Spinal cord (tissue), 10 donors: ENCODE results near the gene ADAMTS8. TPM values are rescaled to one million over a fixed set of nuclear protein-coding genes. Genes with fewer than 3 reads are reported as not detected.

Experiments used
- DNase-seq, 6 donors: peaks; one replicate each; pipeline versions ENCODE4 v3.0.0 to v3.0.0-alpha.2; 2013 to 2015; ENCODE audit warnings: low spot score in 6 of 6, low read depth in 4 of 6
- H3K27ac ChIP-seq: one replicate; pipeline ENCODE4 v1.5.1; 2013; ENCODE audit warnings: low read depth, low read length, control low read depth
- H3K27me3 ChIP-seq: one replicate; pipeline ENCODE4 v1.6.1; 2013; ENCODE audit warnings: low read length; ENCODE audit not compliant: control insufficient read depth, insufficient read depth
- H3K36me3 ChIP-seq: one replicate; pipeline ENCODE4 v1.6.1; 2013; ENCODE audit warnings: low read length; ENCODE audit not compliant: control insufficient read depth, insufficient read depth
- H3K4me1 ChIP-seq: one replicate; pipeline ENCODE4 v1.6.1; 2013; ENCODE audit warnings: low read length; ENCODE audit not compliant: control insufficient read depth, insufficient read depth
- H3K4me3 ChIP-seq: one replicate; pipeline ENCODE4 v1.5.1; 2013; ENCODE audit warnings: low read depth, low read length, control low read depth
- H3K9me3 ChIP-seq: one replicate; pipeline ENCODE4 v1.6.1; 2013; ENCODE audit warnings: low read length; ENCODE audit not compliant: control insufficient read depth, insufficient read depth
- WGBS: methylation state at CpG from one replicate; pipeline ENCODE4 v1.1.5; 2013; ENCODE audit warnings: missing lambda C conversion rate; ENCODE audit not compliant: insufficient coverage; 5-methylcytosine and 5-hydroxymethylcytosine counted together
- polyA plus RNA-seq, 2 donors: library from polyadenylated mRNA; unstranded; fragments of 120-200 nt; gene quantifications; one replicate each; pipeline ENCODE4 v1.2.1, GENCODE V29; 2013; ENCODE audit not compliant: insufficient read length in 2 of 2
- total RNA-seq, 2 donors: library from RNA; depleted of rRNA in 1 of 2; stranded (reverse); fragments of 120-200 nt in 1 of 2; fragments of >200 nt in 1 of 2; gene quantifications; one replicate each; pipeline versions ENCODE4 v1.2.3 to v1.2.4, GENCODE V29; 2013 to 2014
- donor health status: healthy.

ADAMTS8 gene
- total and polyA plus RNA-seq, 4 donors = 1.7 to 4.5 (median 2.8) TPM

- H3K9me3 ChIP-seq = no peaks in the 10 kb centered on the region
- WGBS = 64% methylated on average over 2 of the region's 3 CpGs
- H3K4me1 ChIP-seq = peaks cover 27% of the 10 kb centered on the region
- no peak for DNase-seq
- H3K36me3 ChIP-seq = no peaks in the 10 kb centered on the region
- peaks cover 39% of the 10 kb centered on the region for H3K27me3 ChIP-seq
- H3K4me3 ChIP-seq = no peak overlapping the region
- H3K27ac ChIP-seq = no peak overlapping the region
Measured at GRCh38 chr11:130429983-130430382, 1.6 kb upstream of the ADAMTS8 start.

- Histone ChIP-seq H3K9me3 (no peaks in the 10 kb centered on the region), H3K4me3 (no peak overlapping the region), H3K27ac (no peak overlapping the region), H3K27me3 (peaks cover 39% of the 10 kb centered on the region), H3K36me3 (no peaks in the 10 kb centered on the region), H3K4me1 (peaks cover 27% of the 10 kb centered on the region)
- no peak for DNase-seq
- no CpG with 5 or more reads among the region's 2 CpGs for WGBS
Measured at GRCh38 chr11:130429120-130429681, 792 bp upstream of the ADAMTS8 start.

GRCh38 chr11:130427581-130428315 is 661 bp downstream of the ADAMTS8 start:
- under 1% methylated on average over 84 of the region's 84 CpGs for WGBS
- DNase-seq = peak in 2 of 6 donors; percentile 55 to 64
- Histone ChIP-seq H3K9me3 (no peaks in the 10 kb centered on the region), H3K36me3 (no peaks in the 10 kb centered on the region), H3K4me1 (peaks cover 35% of the 10 kb centered on the region), H3K4me3 (peak overlapping the region; percentile 12), H3K27ac (no peak overlapping the region), H3K27me3 (peaks cover 39% of the 10 kb centered on the region)

DNA sequence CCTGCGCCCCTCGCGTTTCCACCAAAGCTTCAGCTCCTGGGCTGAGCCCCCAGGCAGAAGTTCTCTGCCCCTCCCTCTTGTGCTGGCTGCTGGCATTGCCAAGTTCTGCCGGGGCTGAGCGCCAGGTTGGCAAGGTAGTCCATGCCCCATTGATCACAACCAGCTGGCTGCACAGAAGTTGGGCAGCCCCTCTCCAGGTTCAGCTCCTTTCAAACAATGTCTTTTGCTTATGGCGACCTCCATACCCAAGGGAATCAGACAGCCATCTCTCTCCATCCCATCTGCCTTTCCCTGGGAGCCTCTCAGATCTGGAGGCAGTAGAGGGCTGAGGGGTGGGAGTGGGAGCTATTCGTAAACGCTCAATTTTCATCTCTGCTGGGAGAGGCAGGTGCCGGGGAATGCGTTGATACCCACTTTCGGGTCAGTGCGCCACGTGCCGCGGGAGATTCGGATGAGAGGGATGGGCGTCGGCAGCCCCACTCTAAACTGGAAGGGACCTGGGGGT is 1.5 kb downstream of the ADAMTS8 start:
- Histone ChIP-seq H3K27me3 (peaks cover 39% of the 10 kb centered on the region), H3K9me3 (no peaks in the 10 kb centered on the region), H3K4me1 (peaks cover 35% of the 10 kb centered on the region), H3K4me3 (peak overlapping the region; percentile 12), H3K36me3 (no peaks in the 10 kb centered on the region), H3K27ac (no peak overlapping the region)
- 38% methylated on average over 17 of the region's 18 CpGs for WGBS
- peak in 2 of 6 donors; percentile 63 to 83 for DNase-seq

GRCh38 chr11:130426223-130426836 is 2.1 kb downstream of the ADAMTS8 start:
- Histone ChIP-seq H3K4me1 (peaks cover 33% of the 10 kb centered on the region), H3K9me3 (no peaks in the 10 kb centered on the region), H3K27ac (no peak overlapping the region), H3K4me3 (no peak overlapping the region), H3K27me3 (peaks cover 39% of the 10 kb centered on the region), H3K36me3 (no peaks in the 10 kb centered on the region)
- WGBS = 55% methylated on average over 5 of the region's 5 CpGs
- peak in 2 of 6 donors; percentile 23 to 40 for DNase-seq

- H3K4me1 ChIP-seq = peaks cover 32% of the 10 kb centered on the region
Measured at GRCh38 chr11:130425156-130425555, 3.3 kb downstream of the ADAMTS8 start.

GRCh38 chr11:130424613-130425140 is 3.7 kb downstream of the ADAMTS8 start:
- Histone ChIP-seq H3K36me3 (no peaks in the 10 kb centered on the region), H3K4me3 (no peak overlapping the region), H3K4me1 (peaks cover 32% of the 10 kb centered on the region), H3K27ac (no peak overlapping the region), H3K27me3 (peaks cover 30% of the 10 kb centered on the region), H3K9me3 (no peaks in the 10 kb centered on the region)
- no peak for DNase-seq
- 92% methylated on average over 11 of the region's 14 CpGs for WGBS

More at GRCh38 chr11:130425156-130425555, 3.3 kb downstream of the ADAMTS8 start:
- WGBS = 93% methylated on average over 8 of the region's 8 CpGs
- Histone ChIP-seq H3K9me3 (no peaks in the 10 kb centered on the region), H3K27me3 (peaks cover 35% of the 10 kb centered on the region), H3K27ac (no peak overlapping the region), H3K36me3 (no peaks in the 10 kb centered on the region), H3K4me3 (no peak overlapping the region)
- DNase-seq = no peak

- Histone ChIP-seq H3K9me3 (no peaks in the 10 kb centered on the region), H3K36me3 (no peaks in the 10 kb centered on the region), H3K4me1 (peaks cover 32% of the 10 kb centered on the region), H3K4me3 (no peak overlapping the region), H3K27me3 (peaks cover 20% of the 10 kb centered on the region), H3K27ac (no peak overlapping the region)
- DNase-seq = no peak
- WGBS = 73% methylated on average over 15 of the region's 16 CpGs
Measured at GRCh38 chr11:130423541-130424142, 4.8 kb downstream of the ADAMTS8 start.

GRCh38 chr11:130422251-130422995 is 6.0 kb downstream of the ADAMTS8 start:
- WGBS = 97% methylated on average over 7 of the region's 22 CpGs
- DNase-seq = no peak
- no peak overlapping the region for H3K27ac ChIP-seq
- peaks cover 16% of the 10 kb centered on the region for H3K27me3 ChIP-seq
- no peaks in the 10 kb centered on the region for H3K36me3 ChIP-seq
- H3K4me1 ChIP-seq = peaks cover 34% of the 10 kb centered on the region
- no peaks in the 10 kb centered on the region for H3K9me3 ChIP-seq
- no peak overlapping the region for H3K4me3 ChIP-seq
